HFFc6 (cell line): ENCODE data around the gene GPR34. TPM values are rescaled to one million over a fixed set of nuclear protein-coding genes. Genes with fewer than 3 reads are reported as not detected.
"Not testable (repeated sequence)": the region's sequence is repeated elsewhere in the genome, so short reads cannot be mapped to it uniquely, and the experiment has no call there.

Source experiments
- DNase-seq: peaks from one replicate; pipeline ENCODE4 v3.0.0-alpha.2; 2018
- H3K27ac Mint-ChIP-seq: 2 replicates; pipeline ENCODE4 v1.8.0; 2020; ENCODE audit warnings: mild to moderate bottlenecking, mixed read lengths
- H3K27me3 Mint-ChIP-seq: 2 replicates; pipeline ENCODE4 v1.8.0; 2021; ENCODE audit warnings: mild to moderate bottlenecking, moderate library complexity, mixed read lengths; ENCODE audit not compliant: insufficient read depth
- H3K36me3 Mint-ChIP-seq: 2 replicates; pipeline ENCODE4 v1.8.0; 2021; ENCODE audit warnings: low read depth, mixed read lengths
- H3K4me1 Mint-ChIP-seq: 2 replicates; pipeline ENCODE4 v1.8.0; 2020; ENCODE audit warnings: low read depth, mixed read lengths
- H3K4me3 Mint-ChIP-seq: 2 replicates; pipeline ENCODE4 v1.8.0; 2020; ENCODE audit warnings: mild to moderate bottlenecking, moderate library complexity, mixed read lengths
- H3K9me3 Mint-ChIP-seq: 2 replicates; pipeline ENCODE4 v1.8.0; 2020; ENCODE audit warnings: mild to moderate bottlenecking, mixed read lengths
- CTCF ChIP-seq: fragments of 200-600 bp; sonication (generic); IDR thresholded peaks from 2 replicates; pipeline ENCODE4 v1.5.0; 2021; ENCODE audit warnings: antibody characterized with exemption, mild to moderate bottlenecking
- total RNA-seq, 6 experiments: library from RNA; stranded (reverse); fragmentation: NEBNext Ultra II Directional; extraction: Animal tissue kit (Norgen Biotek cat#: 25700); gene quantifications; 2 replicates in 1 of 6; 3 replicates in 5 of 6; pipeline ENCODE4 v1.2.3, GENCODE V29; 2021

The GPR34 gene
- total RNA-seq, 6 experiments from 2014 or later, result not detected

DNA sequence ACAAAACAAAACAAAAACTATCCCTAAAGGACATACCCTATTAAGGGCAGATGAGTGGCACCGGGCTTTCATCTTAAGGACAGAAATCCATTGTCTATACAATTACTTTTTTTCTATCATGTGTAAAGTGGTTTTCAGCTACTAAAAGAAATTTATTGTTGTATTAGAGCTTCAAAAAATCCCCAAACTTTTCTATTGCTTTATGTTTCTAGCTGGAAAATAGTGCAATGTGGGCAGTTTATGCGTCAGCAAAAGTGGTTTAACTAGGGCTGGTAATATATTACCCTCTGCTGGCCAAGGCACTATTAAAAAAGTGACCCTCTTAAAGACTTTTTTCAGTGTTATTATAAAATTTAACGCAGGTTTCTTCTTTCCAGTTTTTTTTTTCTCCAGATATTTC lies 19.7 kb downstream of the GPR34 start:
- peak; percentile 10; the same call in 1 of the 2 replicates for TF ChIP-seq CTCF
- Mint-ChIP-seq H3K36me3 (no peaks in the 10 kb centered on the region), H3K4me3 (no peak overlapping the region), H3K27me3 (no peaks in the 10 kb centered on the region), H3K4me1 (no peaks in the 10 kb centered on the region), H3K27ac (no peak overlapping the region), H3K9me3 (no peaks in the 10 kb centered on the region)
- no peak for DNase-seq

DNA sequence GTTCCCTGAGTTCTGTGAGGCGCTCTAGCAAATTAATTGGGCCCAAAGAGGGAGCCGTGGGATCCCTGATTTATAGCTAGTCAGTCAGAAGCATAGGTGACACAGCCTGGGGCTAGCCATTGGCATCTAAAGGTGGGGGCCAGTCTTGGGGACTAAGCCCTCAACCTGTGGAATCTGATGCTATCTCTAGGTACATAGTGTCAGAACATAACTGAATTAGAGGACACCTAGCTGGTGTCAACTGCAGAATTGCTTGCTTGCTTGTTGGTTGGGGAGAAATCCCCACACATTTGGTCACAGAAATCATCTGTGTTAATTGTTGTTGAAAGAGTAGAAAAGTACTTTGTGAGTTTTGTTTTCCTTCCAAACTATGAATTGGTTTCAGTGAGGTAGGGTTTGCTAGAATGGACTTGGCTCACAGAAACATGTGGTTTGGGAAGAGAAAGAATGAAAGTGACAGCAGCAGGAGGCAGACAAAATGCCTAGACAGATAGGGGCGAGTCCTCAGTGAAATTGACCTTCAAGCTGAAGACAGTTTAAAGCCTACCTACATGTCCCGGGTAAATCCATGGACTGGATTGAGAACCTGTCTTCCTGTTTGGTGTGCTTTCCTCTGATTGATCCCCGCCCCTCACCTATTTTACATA lies 22.4 kb downstream of the GPR34 start:
- no peak overlapping the region for H3K27ac Mint-ChIP-seq
- H3K36me3 Mint-ChIP-seq, result no peaks in the 10 kb centered on the region
- H3K9me3 Mint-ChIP-seq, result no peaks in the 10 kb centered on the region
- no peaks in the 10 kb centered on the region for H3K27me3 Mint-ChIP-seq
- no peak overlapping the region for H3K4me3 Mint-ChIP-seq
- DNase-seq, result no peak
- TF ChIP-seq CTCF, result no peak
- no peaks in the 10 kb centered on the region for H3K4me1 Mint-ChIP-seq

DNA sequence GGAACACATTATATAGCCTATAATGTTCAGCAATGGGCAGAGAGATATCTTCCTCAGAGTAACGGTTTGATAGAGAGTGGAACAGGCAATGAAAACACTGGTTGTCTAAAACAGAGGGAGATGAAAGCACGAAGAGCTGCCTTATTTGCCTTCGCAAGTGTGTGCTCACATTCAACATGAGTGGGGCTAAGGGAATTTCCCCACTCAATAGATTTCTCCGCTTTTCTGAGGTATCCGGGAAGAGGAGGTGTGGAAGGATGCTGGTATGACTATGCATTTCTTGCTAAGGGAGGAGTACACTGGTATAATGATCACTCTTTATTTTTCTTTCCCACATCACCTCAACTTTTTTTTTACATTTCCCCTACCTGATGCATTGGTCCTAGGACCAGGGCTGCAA lies 27.4 kb downstream of the GPR34 start:
- no peak for TF ChIP-seq CTCF
- Mint-ChIP-seq H3K36me3 (peaks cover 6% of the 10 kb centered on the region; the same call in 1 of the 2 replicates), H3K27ac (no peak overlapping the region), H3K9me3 (peaks cover 15% of the 10 kb centered on the region; the same call in 1 of the 2 replicates), H3K4me1 (peaks cover 5% of the 10 kb centered on the region; the same call in 1 of the 2 replicates), H3K4me3 (no peak overlapping the region), H3K27me3 (no peaks in the 10 kb centered on the region; the same call in 1 of the 2 replicates)
- no peak for DNase-seq

GRCh38 chrX:41716767-41717473 lies 28.1 kb downstream of the GPR34 start:
- Mint-ChIP-seq H3K27ac (no peak overlapping the region; the same call in 1 of the 2 replicates), H3K9me3 (peaks cover 15% of the 10 kb centered on the region; the same call in 1 of the 2 replicates), H3K36me3 (peaks cover 6% of the 10 kb centered on the region; the same call in 1 of the 2 replicates), H3K4me1 (peaks cover 5% of the 10 kb centered on the region; the same call in 1 of the 2 replicates), H3K27me3 (no peaks in the 10 kb centered on the region; the same call in 1 of the 2 replicates), H3K4me3 (no peak overlapping the region)
- no peak for TF ChIP-seq CTCF
- no peak for DNase-seq

DNA sequence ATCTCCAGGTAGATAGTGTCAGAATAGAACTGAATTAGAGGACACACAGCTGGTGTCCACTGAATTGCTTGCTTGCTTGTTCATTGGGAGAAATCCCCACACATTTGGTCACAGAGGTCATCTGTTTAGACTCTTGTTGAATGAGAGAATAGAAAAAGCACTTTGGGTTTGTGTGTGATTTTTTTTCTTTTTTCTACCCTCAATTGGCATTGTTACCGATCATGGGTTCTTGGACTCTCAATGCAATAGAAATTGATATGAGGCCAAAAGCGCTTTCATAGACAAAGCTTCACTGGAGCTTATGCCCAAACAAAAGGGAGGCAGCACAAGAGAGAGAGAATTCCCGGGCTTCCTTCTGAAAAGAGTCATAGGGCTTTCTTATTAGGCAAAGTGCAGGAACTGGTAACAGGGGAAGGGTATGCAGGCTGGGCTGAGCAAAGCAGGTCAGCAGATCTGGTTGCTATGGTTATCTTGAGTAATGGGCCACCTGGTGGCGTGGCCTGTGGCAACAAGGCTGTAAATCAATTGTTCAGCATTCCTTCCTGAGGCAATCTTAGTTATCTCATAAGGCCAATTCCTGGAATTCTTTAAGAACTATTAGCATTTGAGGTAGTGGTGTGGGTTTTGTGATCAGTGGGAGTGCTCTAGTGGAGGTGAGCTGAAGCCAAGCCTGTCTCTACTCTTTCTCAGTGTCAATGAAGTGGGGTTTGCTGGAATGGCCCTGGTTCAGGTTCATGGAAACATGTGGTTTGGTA lies 29.9 kb downstream of the GPR34 start:
- peaks cover 6% of the 10 kb centered on the region; the same call in 1 of the 2 replicates for H3K36me3 Mint-ChIP-seq
- H3K9me3 Mint-ChIP-seq, result peaks cover 15% of the 10 kb centered on the region; the same call in 1 of the 2 replicates
- H3K27me3 Mint-ChIP-seq, result no peaks in the 10 kb centered on the region; the same call in 1 of the 2 replicates
- no peak for TF ChIP-seq CTCF
- no peak for DNase-seq
- H3K4me1 Mint-ChIP-seq, result peaks cover 18% of the 10 kb centered on the region
- no peak overlapping the region for H3K4me3 Mint-ChIP-seq
- H3K27ac Mint-ChIP-seq, result no peak overlapping the region

- H3K27me3 Mint-ChIP-seq, H3K36me3 Mint-ChIP-seq, H3K27ac Mint-ChIP-seq, H3K4me3 Mint-ChIP-seq, DNase-seq: not testable (repeated sequence)
- peaks cover 15% of the 10 kb centered on the region; the same call in 1 of the 2 replicates for H3K9me3 Mint-ChIP-seq
- peaks cover 18% of the 10 kb centered on the region for H3K4me1 Mint-ChIP-seq
These were observed 30.8 kb downstream of the GPR34 start for GRCh38 chrX:41719610-41720009.
